Fibroblast of villous mesenchyme (primary cell): ENCODE measurements around the gene AJAP1. TPM values are rescaled to one million over a fixed set of nuclear protein-coding genes. Genes with fewer than 3 reads are reported as not detected.
A peak's percentile ranks its signal among the peaks of the same experiment; 100 is the strongest.

Source experiments
- DNase-seq: peaks from one replicate; pipeline ENCODE4 v3.0.0-alpha.2; 2010; ENCODE audit warnings: low read depth
- H3K4me3 ChIP-seq: 2 replicates; pipeline ENCODE4 v1.5.1; 2011; ENCODE audit warnings: low read depth, mild to moderate bottlenecking, low read length
- CTCF ChIP-seq: IDR thresholded peaks from 2 replicates; pipeline ENCODE4 v1.5.1; 2012; ENCODE audit warnings: low read depth, mild to moderate bottlenecking, low read length; ENCODE audit not compliant: insufficient read depth
- total RNA-seq: library from RNA; depleted of rRNA; stranded (reverse); fragments of >200 nt; gene quantifications from 2 replicates; pipeline ENCODE4 v1.2.3, GENCODE V29; 2012

The AJAP1 gene
- total RNA-seq, 1 donor = under 0.01 TPM

DNA sequence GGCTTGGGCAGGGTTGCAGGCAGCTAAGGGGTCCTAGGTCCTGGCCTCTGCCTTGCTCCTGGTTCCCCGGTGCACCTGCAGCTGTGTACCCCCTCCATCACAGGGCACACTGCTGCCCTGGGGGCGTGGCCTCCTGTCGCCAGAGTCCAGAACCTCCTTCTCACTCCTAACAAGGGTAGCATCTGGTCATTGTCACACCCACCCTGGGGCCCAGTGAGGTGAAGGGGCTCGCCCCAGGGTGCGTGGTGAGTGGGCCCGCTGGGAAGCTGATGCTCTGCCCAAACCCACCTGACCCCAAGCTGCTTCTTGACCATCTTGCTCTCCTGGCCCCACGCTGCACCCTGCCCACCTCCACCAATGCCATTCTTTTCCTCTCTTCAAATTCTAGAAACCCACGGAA is 44.5 kb downstream of the AJAP1 start:
- H3K4me3 ChIP-seq = no peak overlapping the region
- no peak for TF ChIP-seq CTCF
- DNase-seq = no peak

GRCh38 chr1:4699376-4700301 is 45.2 kb downstream of the AJAP1 start:
- no peak for TF ChIP-seq CTCF
- no peak for DNase-seq
- no peak overlapping the region for H3K4me3 ChIP-seq

DNA sequence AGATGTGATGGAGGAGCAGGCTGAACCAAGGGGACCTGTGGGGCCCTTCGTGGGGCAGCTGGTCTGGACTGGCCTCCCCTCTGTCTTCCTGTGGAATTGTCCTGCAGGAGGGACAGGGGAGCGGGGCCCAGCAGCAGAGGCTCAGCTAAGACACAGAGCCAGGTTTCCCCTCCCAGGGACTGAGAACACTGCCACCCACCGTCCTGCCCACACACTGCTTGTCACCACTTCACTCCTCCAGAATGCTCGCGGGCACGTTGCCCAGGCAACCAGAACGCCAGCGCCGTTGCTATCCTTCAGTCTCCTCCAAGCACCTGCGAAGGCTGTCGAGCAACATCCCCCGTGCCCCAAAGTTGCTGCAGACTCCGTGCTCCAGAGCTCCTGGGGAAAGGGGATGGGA is 46.4 kb downstream of the AJAP1 start:
- DNase-seq = no peak
- no peak for TF ChIP-seq CTCF
- H3K4me3 ChIP-seq = no peak overlapping the region

- no peak overlapping the region for H3K4me3 ChIP-seq
- TF ChIP-seq CTCF = no peak
- no peak for DNase-seq
Measured at GRCh38 chr1:4701276-4701675, 46.9 kb downstream of the AJAP1 start.

- DNase-seq = no peak
- H3K4me3 ChIP-seq = no peak overlapping the region
- no peak for TF ChIP-seq CTCF
Measured at GRCh38 chr1:4702464-4702863, 48.1 kb downstream of the AJAP1 start.

DNA sequence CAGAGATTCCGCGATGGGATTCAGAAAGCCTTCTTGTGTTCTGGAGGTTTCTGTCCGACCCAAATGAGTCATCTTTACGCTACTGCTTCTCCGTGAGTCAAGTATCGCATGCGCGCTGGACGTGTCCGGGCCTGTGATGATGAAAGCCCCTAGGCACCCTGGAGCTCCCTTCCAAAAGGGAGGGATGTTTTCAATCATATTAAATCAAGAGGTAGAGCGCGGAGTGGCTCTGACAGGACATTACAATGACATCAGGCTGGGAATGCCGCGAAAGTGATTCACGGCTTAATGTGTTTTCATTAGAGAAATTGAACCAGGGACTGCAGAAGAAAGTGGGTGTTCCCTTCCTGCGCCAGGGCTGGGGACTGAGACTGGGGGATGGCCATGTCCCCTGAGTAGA is 48.5 kb downstream of the AJAP1 start:
- TF ChIP-seq CTCF = no peak
- no peak overlapping the region for H3K4me3 ChIP-seq
- DNase-seq = peak; percentile 10
